Peyer's patch (tissue), 4 donors: ENCODE results near the gene FAM174B. TPM values are rescaled to one million over a fixed set of nuclear protein-coding genes. Genes with fewer than 3 reads are reported as not detected.

Experiments used
- DNase-seq, 3 donors: peaks; one replicate each; pipeline ENCODE4 v3.0.0-alpha.2; 2017 to 2019
- H3K27ac ChIP-seq, 4 donors: fragments of 200-600 bp; sonication (generic); one replicate each; pipeline ENCODE4 v1.5.1; 2016 to 2019
- H3K27me3 ChIP-seq, 2 donors: fragments of 200-600 bp; sonication (generic); one replicate each; pipeline ENCODE4 v1.5.1; 2019
- H3K36me3 ChIP-seq, 3 donors: fragments of 200-600 bp; sonication (generic); one replicate each; pipeline ENCODE4 v1.5.1; 2016 to 2019
- H3K4me1 ChIP-seq, 4 donors: fragments of 200-600 bp; sonication (generic); one replicate each; pipeline ENCODE4 v1.5.1; 2016 to 2019
- H3K4me3 ChIP-seq, 4 donors: fragments of 200-600 bp; sonication (generic); 1 replicate in 3 of 4; 2 replicates in 1 of 4; pipeline ENCODE4 v1.5.1; 2016 to 2019; ENCODE audit warnings: mild to moderate bottlenecking in 1 of 4
- H3K9me3 ChIP-seq, 4 donors: fragments of 200-600 bp; sonication (generic); one replicate each; pipeline ENCODE4 v1.5.1; 2016 to 2019; ENCODE audit warnings: mild to moderate bottlenecking in 1 of 4
- CTCF ChIP-seq, 6 experiments: fragments of 450-650 bp in 4 of 6; fragments of 200-600 bp in 2 of 6; sonication (generic) in 1 of 6; IDR thresholded peaks; one replicate each; pipeline ENCODE4 v1.5.1; 2017 to 2019; ENCODE audit warnings: antibody characterized with exemption in 6 of 6, mild to moderate bottlenecking in 3 of 6, moderate library complexity in 1 of 6
- POLR2A ChIP-seq, 2 donors: fragments of 450-650 bp; IDR thresholded peaks; one replicate each; pipeline ENCODE4 v1.5.1; 2017; ENCODE audit warnings: antibody characterized with exemption in 2 of 2, mild to moderate bottlenecking in 2 of 2, moderate library complexity in 2 of 2
- total RNA-seq, 4 donors: library from RNA; depleted of rRNA; stranded (reverse); fragments of >200 nt; gene quantifications; one replicate each; pipeline ENCODE4 v1.1.0, GENCODE V29; 2016

The FAM174B gene
- total RNA-seq, 4 donors from 2014 or later, result 9.0 to 14.0 (median 11.4) TPM

DNA sequence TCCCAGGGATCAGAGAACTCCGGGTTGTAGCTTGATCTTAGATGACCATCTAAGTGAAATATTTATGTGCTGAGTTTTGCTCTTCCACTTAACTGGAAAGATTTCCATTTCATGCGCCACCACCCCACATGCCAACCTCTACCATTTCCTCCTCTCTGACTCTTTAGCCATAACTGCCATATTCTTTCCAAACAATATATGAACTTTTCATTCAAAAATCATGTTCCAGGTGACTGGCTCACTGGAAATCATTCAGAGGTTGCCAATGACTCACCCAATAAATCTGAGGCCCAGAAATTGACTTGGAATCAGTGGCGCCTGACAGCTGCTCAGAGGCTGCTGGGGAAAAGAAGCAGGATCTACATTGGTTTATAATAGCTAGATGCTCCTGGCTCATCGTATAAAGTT is 31.6 kb upstream of the FAM174B start:
- H3K36me3 ChIP-seq, result no peaks in the 10 kb centered on the region
- no peak overlapping the region for H3K27ac ChIP-seq
- TF ChIP-seq CTCF (IDR thresholded peaks at IDR 0.05), result no peak
- TF ChIP-seq POLR2A (IDR thresholded peaks at IDR 0.05), result no peak
- no peak for DNase-seq
- peaks cover 0 to 3% (median 0%) of the 10 kb centered on the region in 4 donors for H3K9me3 ChIP-seq
- H3K4me3 ChIP-seq, result no peak overlapping the region
- H3K4me1 ChIP-seq, result no peaks in the 10 kb centered on the region
- H3K27me3 ChIP-seq, result no peaks in the 10 kb centered on the region

DNA sequence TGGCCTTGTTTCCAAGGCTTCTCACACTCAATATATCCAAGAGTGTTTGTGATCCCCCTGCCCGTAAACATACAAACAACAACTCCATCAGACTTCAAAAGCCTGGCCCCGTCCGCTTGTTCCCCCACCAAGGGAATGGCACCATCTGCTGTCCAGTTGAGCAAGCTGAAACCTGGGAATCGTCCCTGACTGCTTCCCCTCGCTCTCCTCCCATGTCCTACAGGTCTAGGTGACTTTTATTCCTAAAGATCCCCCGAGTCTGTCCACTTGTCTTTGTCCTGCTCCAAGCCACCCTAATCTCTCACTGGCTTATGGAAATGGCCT is 27.9 kb upstream of the FAM174B start:
- DNase-seq, result peak in 1 of 3 donors; percentile 52
- Histone ChIP-seq H3K4me1 (no peaks in the 10 kb centered on the region), H3K4me3 (no peak overlapping the region), H3K9me3 (no peaks in the 10 kb centered on the region), H3K36me3 (no peaks in the 10 kb centered on the region), H3K27me3 (no peaks in the 10 kb centered on the region), H3K27ac (no peak overlapping the region)
- no peak for TF ChIP-seq POLR2A (IDR thresholded peaks at IDR 0.05)
- peak in 4 of 6 experiments; percentile 25 to 59 (median 48) for TF ChIP-seq CTCF (IDR thresholded peaks at IDR 0.05)

GRCh38 chr15:92682741-92683510 is 27.4 kb upstream of the FAM174B start:
- no peak for DNase-seq
- Histone ChIP-seq H3K4me3 (no peak overlapping the region), H3K27me3 (no peaks in the 10 kb centered on the region), H3K36me3 (no peaks in the 10 kb centered on the region), H3K27ac (no peak overlapping the region), H3K9me3 (no peaks in the 10 kb centered on the region), H3K4me1 (no peaks in the 10 kb centered on the region)
- TF ChIP-seq POLR2A (IDR thresholded peaks at IDR 0.05), result no peak
- no peak for TF ChIP-seq CTCF (IDR thresholded peaks at IDR 0.05)

- TF ChIP-seq POLR2A (IDR thresholded peaks at IDR 0.05) (no peak), CTCF (IDR thresholded peaks at IDR 0.05) (no peak)
- Histone ChIP-seq H3K4me1 (no peaks in the 10 kb centered on the region), H3K27ac (peak overlapping the region in 2 of 4 donors; percentile 39 to 46), H3K27me3 (no peaks in the 10 kb centered on the region), H3K4me3 (no peak overlapping the region), H3K9me3 (no peaks in the 10 kb centered on the region), H3K36me3 (no peaks in the 10 kb centered on the region)
- peak in 1 of 3 donors; percentile 55 for DNase-seq
These were observed 25.6 kb upstream of the FAM174B start for GRCh38 chr15:92681141-92681631.

DNA sequence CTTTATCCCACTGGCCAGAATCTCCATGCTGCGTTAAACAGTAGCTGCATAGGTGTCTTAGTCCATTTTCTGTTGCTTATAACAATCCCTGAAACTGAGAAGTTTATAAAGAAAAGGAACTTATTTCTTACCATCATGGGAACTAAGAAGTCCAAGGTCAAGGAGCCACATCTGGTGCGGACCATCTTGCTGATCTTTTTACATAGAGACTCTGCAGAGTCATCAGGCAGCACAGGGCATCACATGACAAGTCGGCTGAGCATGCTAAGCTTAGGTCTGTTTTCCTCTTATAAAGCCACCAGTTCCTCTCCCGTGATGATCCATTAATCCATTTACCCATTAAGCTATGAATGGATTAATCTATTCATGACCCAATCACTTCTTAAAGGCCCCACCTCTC is 22.4 kb upstream of the FAM174B start:
- no peaks in the 10 kb centered on the region for H3K36me3 ChIP-seq
- H3K27ac ChIP-seq, result no peak overlapping the region
- H3K9me3 ChIP-seq, result no peaks in the 10 kb centered on the region
- H3K4me1 ChIP-seq, result no peaks in the 10 kb centered on the region
- no peak overlapping the region for H3K4me3 ChIP-seq
- DNase-seq, result peak in 1 of 3 donors; percentile 60
- H3K27me3 ChIP-seq, result no peaks in the 10 kb centered on the region
- TF ChIP-seq POLR2A (IDR thresholded peaks at IDR 0.05) (no peak), CTCF (IDR thresholded peaks at IDR 0.05) (no peak)
